ENCODE data around the gene KDM2A. TPM values are rescaled to one million over a fixed set of nuclear protein-coding genes. Genes with fewer than 3 reads are reported as not detected.

The KDM2A gene
- total and polyA plus RNA-seq, 2 donors (not counting 1 experiment from before 2014, with no cell fraction given) = 132 to 229 TPM

DNA sequence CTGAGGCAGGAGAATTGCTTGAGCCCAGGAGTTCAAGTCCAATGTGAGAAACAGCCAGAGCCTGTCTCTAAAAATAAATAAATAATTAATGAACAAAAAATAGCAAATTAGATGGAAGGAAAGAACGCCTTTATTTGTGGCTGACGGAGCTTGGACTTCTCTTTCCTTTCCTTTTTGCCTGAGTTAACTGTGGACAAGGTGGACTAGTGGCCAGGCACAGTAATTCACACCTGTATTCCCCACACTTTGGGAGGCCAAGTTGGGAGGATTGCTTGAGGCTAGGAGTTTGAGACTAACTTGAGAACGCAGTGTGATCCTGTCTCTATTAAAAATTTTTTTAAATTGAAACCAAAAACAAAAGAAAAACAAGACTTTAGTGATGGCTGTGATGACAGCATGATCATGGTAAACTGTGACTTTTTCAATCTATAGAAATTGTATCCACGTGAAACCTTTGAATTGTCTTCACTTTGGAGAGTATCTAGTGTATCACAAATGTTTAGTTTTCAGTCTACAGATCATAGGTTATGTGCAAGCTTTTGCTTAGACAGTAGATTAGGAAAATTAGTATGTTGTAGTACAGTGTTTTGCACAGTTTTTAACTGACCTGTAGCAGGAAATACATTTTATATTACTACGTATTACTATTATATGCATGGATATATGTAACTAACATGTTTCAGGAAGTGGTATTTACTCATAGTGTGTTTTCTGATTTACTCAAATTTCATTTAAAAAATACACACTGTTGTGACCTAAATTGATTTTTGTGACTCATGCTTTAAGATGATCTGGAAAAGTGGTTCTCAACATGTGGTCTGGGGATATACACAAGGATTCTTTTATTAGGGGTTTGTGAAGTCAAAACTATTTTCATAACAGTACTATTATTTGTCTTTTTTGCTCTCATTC is 42.1 kb downstream of the KDM2A start:
- Histone ChIP-seq H3K36me3 (replicated peaks in 1 of 2; ENCODE audit: control extremely low read depth in 1 of 2, control insufficient read depth in 1 of 2, extremely low read depth in 1 of 2, insufficient read depth in 2 of 2, low read length in 1 of 2) (peaks cover 3 to 4% of the 10 kb centered on the region in 2 experiments), H3K4me3 (ENCODE audit: control extremely low read depth in 1 of 5, extremely low read depth in 1 of 5, insufficient read depth in 1 of 5, low read depth in 2 of 5, low read length in 4 of 5) (no peak overlapping the region), H4K20me1 (ENCODE audit: control insufficient read depth, insufficient read depth, low read length, poor library complexity, severe bottlenecking) (peaks cover 49% of the 10 kb centered on the region), H3K4me1 (ENCODE audit: control insufficient read depth in 2 of 2, insufficient read depth in 2 of 2, low read length in 2 of 2) (peaks cover 4 to 7% of the 10 kb centered on the region in 2 donors), H3K9me3 (ENCODE audit: control extremely low read depth in 1 of 3, control insufficient read depth in 2 of 3, insufficient read depth in 1 of 3, low read length in 2 of 3) (no peaks in the 10 kb centered on the region), H3K4me2 (replicated peaks; ENCODE audit: low read depth, low read length, poor library complexity, severe bottlenecking) (no peak overlapping the region), H3K79me2 (ENCODE audit: control insufficient read depth, insufficient read depth, low read length) (peaks cover 89% of the 10 kb centered on the region), H2AFZ (ENCODE audit: insufficient read depth, low read depth, low read length, poor library complexity, severe bottlenecking) (no peak overlapping the region), H3K9ac (ENCODE audit: low read length) (no peak overlapping the region), H3K27me3 (replicated peaks in 1 of 4; ENCODE audit: control extremely low read depth in 1 of 4, control insufficient read depth in 3 of 4, insufficient read depth in 4 of 4, low read length in 3 of 4) (no peaks in the 10 kb centered on the region), H3K27ac (ENCODE audit: low read length in 2 of 2) (peak overlapping the region in 1 of 2 donors; percentile 27)
- no peaks in the 10 kb centered on the region for H3K9me3 Mint-ChIP-seq (ENCODE audit: insufficient read depth)
- H3K27me3 Mint-ChIP-seq = no peaks in the 10 kb centered on the region
- WGBS (ENCODE audit: insufficient coverage) = no CpG with 5 or more reads among the region's 5 CpGs
- ATAC-seq (ENCODE audit: low read depth) (no peak), DNase-seq (no peak)
- intact Hi-C loops (cut with micrococcal nuclease) = no loop called here
- no peak overlapping the region for H3K27ac Mint-ChIP-seq
- CTCF ChIA-PET = interaction anchor here (0.6 to 1.0 kb wide), 2 partner anchors 32 to 89 kb away, joined by 3 read pairs; no protein-coding TSS in a partner anchor
- TF ChIP-seq EZH2 (IDR thresholded peaks at IDR 0.05; ENCODE audit: borderline replicate concordance, insufficient read depth, low read depth, low read length, poor library complexity, severe bottlenecking) = no peak
- TF ChIP-seq, protein P1, sequence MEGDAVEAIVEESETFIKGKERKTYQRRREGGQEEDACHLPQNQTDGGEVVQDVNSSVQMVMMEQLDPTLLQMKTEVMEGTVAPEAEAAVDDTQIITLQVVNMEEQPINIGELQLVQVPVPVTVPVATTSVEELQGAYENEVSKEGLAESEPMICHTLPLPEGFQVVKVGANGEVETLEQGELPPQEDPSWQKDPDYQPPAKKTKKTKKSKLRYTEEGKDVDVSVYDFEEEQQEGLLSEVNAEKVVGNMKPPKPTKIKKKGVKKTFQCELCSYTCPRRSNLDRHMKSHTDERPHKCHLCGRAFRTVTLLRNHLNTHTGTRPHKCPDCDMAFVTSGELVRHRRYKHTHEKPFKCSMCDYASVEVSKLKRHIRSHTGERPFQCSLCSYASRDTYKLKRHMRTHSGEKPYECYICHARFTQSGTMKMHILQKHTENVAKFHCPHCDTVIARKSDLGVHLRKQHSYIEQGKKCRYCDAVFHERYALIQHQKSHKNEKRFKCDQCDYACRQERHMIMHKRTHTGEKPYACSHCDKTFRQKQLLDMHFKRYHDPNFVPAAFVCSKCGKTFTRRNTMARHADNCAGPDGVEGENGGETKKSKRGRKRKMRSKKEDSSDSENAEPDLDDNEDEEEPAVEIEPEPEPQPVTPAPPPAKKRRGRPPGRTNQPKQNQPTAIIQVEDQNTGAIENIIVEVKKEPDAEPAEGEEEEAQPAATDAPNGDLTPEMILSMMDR (IDR thresholded peaks at IDR 0.05) = no peak
- H3K4me1 Mint-ChIP-seq = peaks cover 39% of the 10 kb centered on the region
- no peak overlapping the region for H3K4me3 Mint-ChIP-seq
- POLR2A ChIA-PET = interaction anchor here (0.7 kb wide), 1 partner anchor 18 kb away, joined by 8 read pairs; no protein-coding TSS in a partner anchor

DNA sequence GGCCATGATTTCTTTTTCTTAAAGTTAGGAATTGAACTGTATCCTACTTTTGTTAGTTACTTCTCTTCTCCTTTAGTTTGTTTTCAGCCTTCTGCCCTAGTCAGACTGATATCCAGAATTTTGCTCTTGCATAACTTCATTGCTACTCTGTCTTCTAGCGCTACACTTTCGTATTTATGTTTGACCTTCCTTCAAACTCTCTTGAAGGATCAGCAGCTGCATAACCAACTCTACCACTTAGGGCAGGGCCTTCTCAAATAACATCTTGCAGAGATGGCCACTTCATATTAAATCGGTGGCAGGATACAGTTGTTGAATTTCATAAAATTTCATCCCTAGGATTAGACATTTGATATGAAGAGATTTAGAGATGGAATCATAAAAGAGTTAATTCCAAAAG is 43.9 kb downstream of the KDM2A start:
- Histone ChIP-seq H4K20me1 (ENCODE audit: control insufficient read depth, insufficient read depth, low read length, poor library complexity, severe bottlenecking) (peaks cover 64% of the 10 kb centered on the region), H3K9ac (ENCODE audit: low read length) (no peak overlapping the region), H3K27ac (ENCODE audit: low read length in 2 of 2) (no peak overlapping the region), H2AFZ (ENCODE audit: insufficient read depth, low read depth, low read length, poor library complexity, severe bottlenecking) (no peak overlapping the region), H3K4me3 (ENCODE audit: control extremely low read depth in 1 of 5, extremely low read depth in 1 of 5, insufficient read depth in 1 of 5, low read depth in 2 of 5, low read length in 4 of 5) (no peak overlapping the region), H3K79me2 (ENCODE audit: control insufficient read depth, insufficient read depth, low read length) (peaks cover 90% of the 10 kb centered on the region), H3K9me3 (ENCODE audit: control extremely low read depth in 1 of 3, control insufficient read depth in 2 of 3, insufficient read depth in 1 of 3, low read length in 2 of 3) (no peaks in the 10 kb centered on the region), H3K36me3 (replicated peaks in 1 of 2; ENCODE audit: control extremely low read depth in 1 of 2, control insufficient read depth in 1 of 2, extremely low read depth in 1 of 2, insufficient read depth in 2 of 2, low read length in 1 of 2) (peaks cover 4 to 6% of the 10 kb centered on the region in 2 experiments), H3K27me3 (replicated peaks in 1 of 4; ENCODE audit: control extremely low read depth in 1 of 4, control insufficient read depth in 3 of 4, insufficient read depth in 4 of 4, low read length in 3 of 4) (no peaks in the 10 kb centered on the region), H3K4me2 (replicated peaks; ENCODE audit: low read depth, low read length, poor library complexity, severe bottlenecking) (no peak overlapping the region), H3K4me1 (ENCODE audit: control insufficient read depth in 2 of 2, insufficient read depth in 2 of 2, low read length in 2 of 2) (peaks cover 4 to 7% of the 10 kb centered on the region in 2 donors)
- no peaks in the 10 kb centered on the region for H3K9me3 Mint-ChIP-seq (ENCODE audit: insufficient read depth)
- DNase-seq = no peak
- no peak overlapping the region for H3K4me3 Mint-ChIP-seq
- intact Hi-C loops (cut with micrococcal nuclease) = no loop called here
- no peaks in the 10 kb centered on the region for H3K27me3 Mint-ChIP-seq
- ChIA-PET CTCF (interaction anchor here (1.2 kb wide), 1 partner anchor 82 kb away, joined by 4 read pairs; no protein-coding TSS in a partner anchor), POLR2A (no interaction called here)
- 100% methylated on average over 2 of the region's 3 CpGs for WGBS (ENCODE audit: insufficient coverage)
- no peak for TF ChIP-seq EZH2 (IDR thresholded peaks at IDR 0.05; ENCODE audit: borderline replicate concordance, insufficient read depth, low read depth, low read length, poor library complexity, severe bottlenecking)
- TF ChIP-seq, protein P1 (IDR thresholded peaks at IDR 0.05) = no peak
- peaks cover 47% of the 10 kb centered on the region for H3K4me1 Mint-ChIP-seq
- ATAC-seq (ENCODE audit: low read depth) = no peak
- H3K27ac Mint-ChIP-seq = no peak overlapping the region

All from B cell (primary cell).